Cardiac septum (tissue), 1 donor: ENCODE results near the gene P2RY14. TPM values are rescaled to one million over a fixed set of nuclear protein-coding genes. Genes with fewer than 3 reads are reported as not detected.

ENCODE experiments used
- DNase-seq: peaks from one replicate; pipeline ENCODE4 v3.0.0-alpha.2; 2020; ENCODE audit warnings: low spot score
- intact Hi-C: fragments of 100-400 bp; cut with DNase I; formaldehyde crosslinking; loops from one replicate; pipeline ENCODE4 v1.14.0; 2022
- long read RNA-seq: library from polyadenylated mRNA; unstranded; transcript quantifications from one replicate; pipeline ENCODE4 v2.0.0, GENCODE V29; 2021
- total RNA-seq: library from RNA; stranded (reverse); fragmentation: NEBNext Ultra II Directional; extraction: Animal tissue kit (Norgen Biotek cat#: 25700); gene quantifications from one replicate; pipeline ENCODE4 v1.2.1, GENCODE V29; 2021
- donor health status: DM: no; HTN: no; CAD: no.

The P2RY14 gene
- total RNA-seq: 1.6 TPM
- long read RNA-seq, partial matches to known transcripts: 0 of 10 reads
- long read RNA-seq, other reads (novel, unspliced or antisense): 10 of 10 reads

DNA sequence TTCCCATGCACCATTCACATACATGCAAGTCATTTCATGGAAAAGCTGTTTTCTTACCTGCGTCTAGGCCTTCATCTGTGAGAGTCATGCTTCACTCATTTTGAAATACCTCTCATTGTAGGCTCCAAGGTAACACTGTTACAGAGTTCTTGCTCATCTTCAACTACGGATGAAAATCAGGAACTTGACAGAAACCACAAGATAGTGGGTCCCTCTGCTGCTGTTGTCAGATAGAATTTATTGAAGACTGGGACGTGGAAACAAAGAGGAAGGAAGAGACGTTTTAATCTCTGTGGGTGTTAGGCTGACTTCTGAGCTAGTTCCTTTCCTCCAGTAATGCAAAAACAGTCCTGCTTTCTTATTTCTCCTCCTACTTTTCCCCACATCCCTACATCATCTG lies at the start of gene P2RY14:
TSS of gene P2RY14 (minus strand) at position 313 of the 400 bp plus-strand sequence. CDS start 64,226 bp downstream, outside the sequence.
- intact Hi-C loops: no loop called here
- DNase-seq: no peak

GRCh38 chr3:151327571-151328198 lies 49.3 kb upstream of the P2RY14 start:
- no peak for DNase-seq
- intact Hi-C loops: no loop called here

DNA sequence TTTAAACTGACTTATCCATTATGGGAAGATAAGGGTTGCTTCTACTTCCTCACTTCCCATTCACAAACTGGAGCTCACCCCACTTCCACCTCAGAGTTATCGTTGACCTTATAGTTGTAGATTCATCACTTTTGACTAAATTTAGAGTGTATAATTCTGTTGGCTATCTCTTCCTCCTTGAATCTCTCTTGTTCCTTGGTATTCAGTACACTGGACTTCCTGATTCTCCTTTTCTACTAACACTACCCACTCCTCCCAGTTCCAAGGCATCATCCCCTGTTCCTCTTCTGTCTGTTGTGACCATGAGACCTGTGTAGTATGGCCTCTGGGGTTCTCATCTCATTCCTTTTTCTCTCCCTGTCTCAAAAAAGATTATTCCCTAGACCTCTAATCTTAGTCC lies 44.2 kb upstream of the P2RY14 start:
- intact Hi-C loops: no loop called here
- no peak for DNase-seq

GRCh38 chr3:151321526-151321925 lies 43.2 kb upstream of the P2RY14 start:
- DNase-seq: no peak
- intact Hi-C loops: no loop called here

- intact Hi-C loops: no loop called here
- DNase-seq: no peak
Measured at GRCh38 chr3:151320131-151320530, 41.8 kb upstream of the P2RY14 start.

GRCh38 chr3:151319628-151320027 lies 41.3 kb upstream of the P2RY14 start:
- intact Hi-C loops: no loop called here
- DNase-seq: no peak

GRCh38 chr3:151318991-151319390 lies 40.6 kb upstream of the P2RY14 start:
- DNase-seq: no peak
- intact Hi-C loops: no loop called here

GRCh38 chr3:151318313-151318712 lies 40.0 kb upstream of the P2RY14 start:
- intact Hi-C loops: no loop called here
- DNase-seq: no peak

DNA sequence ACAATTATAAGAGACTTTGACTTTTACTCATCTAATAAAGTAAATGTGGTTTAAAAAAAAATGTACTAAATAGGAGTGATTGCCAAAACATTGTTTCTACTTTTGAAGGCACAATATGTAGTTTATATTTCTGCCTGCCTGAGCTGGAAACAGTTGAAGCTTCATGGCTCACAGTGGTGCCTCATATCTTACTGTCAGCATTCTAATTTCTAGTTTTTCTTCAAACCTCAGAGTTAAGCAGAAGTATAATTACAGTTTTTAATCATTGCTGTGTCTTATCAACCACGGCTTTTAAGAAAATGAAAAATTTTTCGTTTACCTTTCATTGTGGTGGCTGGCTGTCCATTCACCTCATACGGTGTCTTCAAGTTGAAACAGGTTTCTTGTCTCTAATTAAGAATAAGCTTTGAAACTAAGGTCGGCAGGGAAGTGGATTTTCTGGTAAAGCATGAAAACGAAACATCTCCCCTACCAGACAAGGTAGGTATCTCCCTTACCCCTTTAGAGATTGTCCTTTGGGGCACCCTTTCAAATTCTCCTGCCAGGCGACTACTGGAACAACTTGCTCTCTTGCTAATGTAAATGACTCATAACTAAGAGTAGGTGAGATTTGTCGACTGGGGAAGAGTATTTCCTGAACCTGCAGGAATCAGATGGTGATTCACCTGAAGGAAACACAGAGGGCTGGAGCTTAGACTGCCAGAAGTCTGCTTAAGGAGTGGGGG lies 38.1 kb upstream of the P2RY14 start, which contains the start of gene GPR87:
TSS of gene GPR87 (minus strand) at position 554 of the 725 bp plus-strand sequence. CDS start 16,720 bp downstream, outside the sequence.
- no peak for DNase-seq
- intact Hi-C loops: no loop called here

DNA sequence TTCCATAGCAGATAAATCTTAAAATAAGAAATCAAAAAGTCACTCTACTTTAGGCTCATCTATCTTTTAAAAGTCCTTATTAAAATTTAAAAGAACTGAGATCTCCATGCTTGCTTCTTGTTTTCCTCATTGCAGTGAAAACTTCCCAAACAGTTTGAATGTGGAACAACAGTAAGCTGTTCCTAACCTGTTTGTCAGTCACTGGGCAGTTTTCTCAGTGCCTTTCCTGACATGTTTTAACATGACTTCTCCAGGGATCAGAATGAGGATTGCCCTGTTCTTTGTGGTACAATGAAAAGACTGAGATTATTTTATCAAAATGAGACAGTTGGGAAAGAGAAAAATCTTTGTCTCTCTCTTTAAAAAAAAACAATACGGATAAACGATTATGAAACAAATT lies 37.5 kb upstream of the P2RY14 start:
- intact Hi-C loops: no loop called here
- DNase-seq: no peak

GRCh38 chr3:151315136-151315535 lies 36.8 kb upstream of the P2RY14 start:
- intact Hi-C loops: no loop called here
- DNase-seq: no peak

DNA sequence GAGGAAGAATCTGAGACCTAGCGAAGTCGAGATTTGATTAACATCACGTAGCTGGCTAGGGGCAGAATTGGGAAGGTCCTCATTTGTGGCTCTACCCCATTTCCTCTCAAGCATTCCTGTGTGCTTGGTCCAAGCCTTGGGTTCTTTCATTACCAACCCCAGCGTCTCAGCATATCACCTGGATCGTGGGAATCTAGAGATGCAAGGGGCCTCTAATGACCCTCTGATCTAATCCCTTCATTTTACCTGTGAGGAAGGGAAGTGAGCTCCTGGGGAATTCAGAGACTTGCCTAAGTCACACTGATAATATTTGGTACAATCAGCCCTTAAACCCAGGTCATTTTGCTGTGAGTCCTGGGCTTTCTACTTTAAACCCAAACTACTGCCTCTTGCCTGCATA lies 36.3 kb upstream of the P2RY14 start:
- no peak for DNase-seq
- intact Hi-C loops: no loop called here

GRCh38 chr3:151314137-151314536 lies 35.8 kb upstream of the P2RY14 start:
- intact Hi-C loops: no loop called here
- no peak for DNase-seq

DNA sequence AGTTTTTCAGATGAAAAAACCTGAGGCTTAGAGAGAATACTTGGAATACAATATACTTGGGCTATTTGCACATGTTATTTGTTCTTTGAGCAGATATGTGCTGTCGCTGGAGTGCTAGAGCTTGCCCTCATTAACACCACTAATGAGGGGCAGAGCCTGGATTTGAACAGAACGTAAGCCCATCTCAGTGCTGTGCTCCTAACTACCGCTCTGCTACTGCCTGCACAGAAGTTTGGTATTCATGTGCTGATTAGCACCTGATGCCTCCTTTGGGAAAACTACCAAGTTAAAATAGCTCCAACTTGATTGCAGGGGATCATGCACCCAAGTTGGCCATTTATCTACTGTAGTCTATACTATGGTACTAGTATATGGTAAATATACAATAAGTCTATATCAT lies 34.6 kb upstream of the P2RY14 start:
- intact Hi-C loops: no loop called here
- DNase-seq: no peak

- DNase-seq: no peak
- intact Hi-C loops: no loop called here
Measured at GRCh38 chr3:151309566-151309965, 31.2 kb upstream of the P2RY14 start.

- no peak for DNase-seq
- intact Hi-C loops: no loop called here
Measured at GRCh38 chr3:151307583-151308488, 29.5 kb upstream of the P2RY14 start.

DNA sequence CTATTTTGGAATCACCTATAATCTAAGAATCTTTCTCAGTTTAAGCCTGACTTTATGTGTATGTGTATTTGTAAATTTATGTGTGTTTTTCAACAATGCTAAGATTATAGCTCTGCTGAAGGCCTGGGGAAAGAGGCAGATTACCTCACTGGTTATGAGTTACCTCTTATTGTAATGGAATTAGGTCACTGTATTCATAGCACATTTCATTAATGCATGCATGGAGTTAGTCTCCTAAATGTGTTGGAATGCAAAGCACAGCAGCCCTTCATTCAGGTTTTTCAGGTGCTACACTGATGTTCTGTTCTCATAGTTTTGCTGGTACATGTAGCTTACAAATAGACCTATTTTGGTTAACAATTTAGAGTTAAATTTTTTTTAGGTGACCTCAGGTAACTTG lies 28.8 kb upstream of the P2RY14 start:
- DNase-seq: no peak

DNA sequence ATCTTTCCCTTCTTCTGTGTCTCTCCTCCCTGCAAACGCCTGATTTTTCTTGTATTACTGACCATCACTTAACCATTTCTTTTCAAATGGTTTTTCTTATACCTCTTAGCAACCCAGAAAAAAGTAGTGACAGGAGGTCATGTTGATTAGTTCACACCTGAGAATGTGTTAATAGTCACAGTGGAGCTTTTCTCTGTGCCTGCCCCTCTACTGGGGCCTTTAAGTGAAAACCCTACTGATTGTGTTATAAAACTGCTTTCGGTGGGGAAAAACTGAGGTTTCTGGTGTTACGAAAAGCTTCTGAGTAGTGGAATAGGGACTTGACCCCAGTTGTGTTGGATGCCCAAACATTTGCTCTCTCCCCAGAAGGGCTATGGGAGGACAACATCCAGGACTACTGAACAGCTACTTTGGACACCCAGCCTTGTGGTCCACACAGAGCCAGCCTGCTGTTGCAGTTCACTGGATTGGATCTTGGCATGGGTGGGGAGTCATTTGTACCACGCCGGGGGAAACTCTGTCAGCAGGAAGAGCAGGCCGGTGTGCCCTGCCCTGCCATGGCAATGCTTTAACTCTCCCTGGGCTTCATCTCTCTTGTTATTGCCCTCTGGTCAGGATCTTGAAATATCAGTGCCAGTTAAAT lies 27.9 kb upstream of the P2RY14 start:
- intact Hi-C loops: no loop called here
- DNase-seq: no peak

More for the DNA sequence above, 28.8 kb upstream of the P2RY14 start:
- intact Hi-C loops: no loop called here

DNA sequence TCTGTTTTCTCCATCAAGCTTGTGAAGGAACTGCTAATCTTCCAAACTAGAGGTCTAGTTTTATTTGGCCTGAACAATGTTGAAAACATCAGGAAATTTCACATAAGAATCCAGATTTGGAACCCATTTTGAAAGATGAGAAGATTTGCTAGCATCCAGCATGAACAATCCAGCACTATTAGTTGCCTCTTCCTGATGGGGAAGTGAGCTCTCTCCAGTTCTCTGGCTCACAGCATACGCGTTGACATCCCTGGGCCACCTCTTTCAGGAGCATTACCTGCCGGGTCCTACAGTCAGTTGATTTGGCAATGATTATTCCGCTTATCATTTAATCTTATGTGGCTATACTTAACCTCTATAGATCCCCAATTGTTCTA lies 27.4 kb upstream of the P2RY14 start:
- intact Hi-C loops: no loop called here
- DNase-seq: no peak
